Hematopoietic multipotent progenitor cell treated with erythropoietin and hydrocortisone succinate and interleukin-3 and kit ligand, for 6 days (in vitro differentiated cells): ENCODE results near the gene APOL5.

Experiments
- DNase-seq: peaks from one replicate; pipeline ENCODE4 v3.0.0-alpha.2; 2015

The APOL5 gene

DNA sequence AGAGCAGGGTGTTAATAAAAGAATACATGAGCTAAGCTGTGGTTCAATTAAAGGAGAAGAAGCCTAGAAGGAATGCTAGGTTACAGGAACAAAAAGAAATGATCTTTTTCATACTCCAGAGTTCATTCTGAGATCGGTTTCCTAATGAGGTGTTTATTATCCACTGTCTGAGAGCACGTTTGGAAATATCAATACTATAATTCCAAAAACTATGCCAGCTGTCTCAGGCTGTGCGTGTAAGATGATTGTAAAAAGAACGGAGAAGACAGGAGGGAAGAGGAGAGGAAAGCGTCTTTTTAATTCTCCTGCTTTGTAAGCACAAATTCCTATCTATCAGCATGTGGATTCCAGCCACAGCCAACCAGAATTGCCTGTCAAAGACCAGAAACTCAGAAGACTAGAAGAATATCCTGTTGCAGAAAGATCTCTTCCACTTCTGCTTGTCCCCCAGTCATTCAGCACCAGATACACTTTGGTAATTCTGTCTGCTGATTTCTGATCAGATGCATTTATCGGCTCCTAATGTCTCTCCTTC lies 25.7 kb downstream of the APOL5 start:
- no peak for DNase-seq

DNA sequence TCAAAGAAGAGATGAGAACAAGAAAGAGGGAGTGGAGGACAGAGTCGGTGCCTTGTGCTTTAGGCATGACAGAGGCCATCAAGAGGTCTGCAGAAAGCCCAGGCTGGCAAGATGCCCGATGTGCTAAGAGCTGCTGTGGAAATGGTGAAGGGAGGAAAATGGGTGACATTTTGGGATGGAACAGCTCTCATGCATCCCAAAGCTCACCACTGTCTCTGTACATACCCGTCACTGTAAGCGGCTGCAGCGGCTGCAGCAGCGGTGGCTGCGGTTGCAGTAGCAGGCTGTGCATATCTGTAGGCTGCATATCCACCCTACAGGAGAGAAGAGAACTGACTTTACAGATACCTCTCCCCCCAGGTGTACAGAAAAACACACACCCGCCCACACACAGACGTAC lies 28.6 kb downstream of the APOL5 start:
- DNase-seq: no peak

DNA sequence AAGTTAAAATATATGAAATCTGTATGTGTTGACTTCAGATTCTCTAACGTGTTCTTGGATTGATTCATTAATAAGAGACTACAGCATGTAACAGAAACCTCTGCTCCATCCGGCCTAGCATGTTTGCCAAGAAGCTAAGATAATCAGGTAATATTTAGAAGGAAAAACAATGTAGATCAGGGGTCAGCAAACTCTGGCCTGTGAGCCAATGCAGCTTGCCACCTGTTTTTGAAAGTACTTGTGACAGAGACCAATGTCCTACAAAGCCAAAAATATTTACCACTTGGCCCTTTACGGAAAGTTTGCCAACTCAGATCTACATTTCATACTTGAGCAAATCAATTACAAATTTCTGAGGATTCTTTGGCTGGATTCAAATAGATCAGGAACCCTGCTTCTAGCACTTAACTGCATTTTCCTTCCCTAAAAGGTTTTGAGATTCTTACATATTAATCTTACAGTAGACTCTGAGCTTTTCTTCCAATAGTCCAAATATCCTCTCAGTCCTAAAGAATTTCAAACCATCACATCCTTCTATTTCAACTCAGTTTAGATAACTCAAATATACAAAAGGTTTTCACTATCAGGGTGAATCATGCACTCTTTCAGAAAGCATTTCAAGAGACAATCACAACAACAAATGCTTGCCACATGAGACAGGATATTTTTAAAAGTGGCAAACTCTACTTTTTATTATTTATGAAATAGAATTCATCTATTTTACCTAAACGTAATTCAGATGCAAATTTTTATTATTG lies 29.5 kb downstream of the APOL5 start:
- no peak for DNase-seq

DNA sequence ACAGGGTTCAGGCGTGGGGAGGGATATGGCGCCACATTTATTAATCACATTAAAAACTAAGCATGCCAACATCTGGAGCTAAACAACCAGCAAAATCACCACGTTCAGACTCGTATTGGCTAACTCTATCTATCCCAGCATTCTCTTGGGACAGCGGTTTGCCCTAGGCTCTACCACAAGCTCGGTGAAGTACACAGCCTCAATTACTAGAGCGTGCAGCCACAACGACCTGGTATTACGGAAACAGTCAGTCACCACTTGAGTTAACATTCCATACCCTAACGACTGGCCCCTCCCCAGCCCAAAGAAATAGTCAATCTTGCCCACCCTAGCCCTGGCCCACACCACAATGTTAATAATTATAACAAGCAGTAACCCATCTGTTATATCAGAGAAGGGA lies 32.1 kb downstream of the APOL5 start:
- DNase-seq: no peak

DNA sequence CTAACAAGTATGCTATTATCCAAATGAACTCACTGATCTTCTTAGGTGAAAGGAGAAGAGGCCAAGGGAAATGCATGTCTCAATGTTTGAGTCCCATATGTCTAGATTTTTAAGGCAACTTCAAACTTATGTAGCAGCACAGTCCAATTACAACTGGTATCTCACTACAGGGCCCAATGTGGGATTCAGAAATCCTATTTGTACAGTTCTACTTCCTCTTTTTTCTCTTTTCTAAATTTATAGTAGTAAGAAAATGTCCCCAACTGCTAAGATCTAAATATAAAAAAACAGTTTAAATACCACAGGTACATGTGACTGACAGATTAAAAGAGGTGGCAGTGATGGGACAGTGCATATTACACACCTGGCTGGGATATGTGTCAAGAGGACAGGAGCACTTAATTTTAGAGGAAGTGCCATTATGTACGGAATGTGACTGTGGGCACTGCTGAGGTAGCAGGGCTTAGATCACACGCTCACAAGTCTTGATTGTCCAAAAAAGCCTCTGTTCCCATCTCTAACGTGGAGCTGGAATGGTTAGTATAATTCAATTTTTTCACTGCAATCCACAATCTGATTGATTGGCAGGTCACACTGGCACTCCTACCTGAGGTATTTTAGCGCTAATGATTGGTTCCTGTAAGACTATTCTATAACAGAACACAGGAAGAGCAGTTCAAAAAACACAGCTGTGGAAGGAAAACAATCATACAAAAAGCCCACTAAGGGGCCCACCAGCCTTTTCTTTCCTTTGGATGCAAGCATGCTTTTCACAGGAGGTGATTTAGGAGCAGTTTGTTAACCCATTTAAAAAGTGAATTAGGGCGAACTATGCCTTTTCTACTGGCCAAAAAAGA lies 34.6 kb downstream of the APOL5 start:
- DNase-seq: no peak

DNA sequence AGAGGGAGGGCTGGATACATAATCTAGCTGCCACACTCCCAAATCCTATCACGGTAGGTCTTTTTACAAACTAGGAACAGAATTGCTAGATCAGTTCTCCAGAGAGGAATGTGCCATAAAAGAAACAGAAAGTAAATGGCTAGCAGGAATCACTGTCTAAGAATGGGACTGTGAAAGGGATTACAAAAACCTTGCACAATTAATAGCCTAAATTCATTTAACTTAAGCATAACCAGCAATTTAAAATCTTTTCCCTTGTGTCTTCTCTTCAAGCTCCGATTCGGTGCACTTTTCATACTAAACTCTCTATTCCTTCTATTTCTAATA lies 35.2 kb downstream of the APOL5 start:
- DNase-seq: no peak

DNA sequence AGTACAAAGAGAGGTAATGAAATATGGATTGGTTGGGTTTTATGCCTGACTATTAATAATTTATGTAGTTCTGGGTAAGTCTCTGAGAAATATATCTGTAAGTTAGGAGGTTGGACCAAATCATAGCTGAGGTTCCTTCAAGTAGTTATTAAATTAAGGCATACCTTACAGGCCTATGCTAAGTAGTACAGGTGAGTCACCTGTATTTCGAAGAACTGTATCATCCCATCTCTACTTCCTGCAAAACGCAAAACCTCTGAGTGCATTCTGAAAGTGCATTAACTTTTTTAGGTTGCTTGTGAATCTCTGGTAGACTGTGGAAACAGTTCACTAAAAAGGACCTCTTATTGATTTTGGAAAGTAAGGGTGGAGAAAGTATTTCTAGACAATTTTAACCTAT lies 37.1 kb downstream of the APOL5 start:
- no peak for DNase-seq

DNA sequence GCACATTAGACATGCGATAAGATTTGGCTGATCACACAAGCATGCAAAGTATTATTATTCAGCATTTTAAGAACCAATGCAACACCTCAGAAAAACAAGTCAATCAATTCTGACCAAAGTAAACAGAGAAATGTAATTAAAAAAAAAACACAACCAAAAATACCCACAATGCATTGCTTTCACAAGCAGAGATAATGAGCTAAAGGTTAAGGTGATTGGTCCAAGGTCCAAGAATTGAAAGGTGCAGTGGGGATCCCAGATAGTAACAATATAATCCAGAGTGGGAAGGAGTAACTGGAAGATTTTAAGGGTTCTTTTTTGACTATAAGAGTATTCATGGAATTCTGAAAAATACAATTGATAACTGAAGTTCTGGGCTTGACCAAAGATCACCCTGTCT lies 39.0 kb downstream of the APOL5 start:
- no peak for DNase-seq

DNA sequence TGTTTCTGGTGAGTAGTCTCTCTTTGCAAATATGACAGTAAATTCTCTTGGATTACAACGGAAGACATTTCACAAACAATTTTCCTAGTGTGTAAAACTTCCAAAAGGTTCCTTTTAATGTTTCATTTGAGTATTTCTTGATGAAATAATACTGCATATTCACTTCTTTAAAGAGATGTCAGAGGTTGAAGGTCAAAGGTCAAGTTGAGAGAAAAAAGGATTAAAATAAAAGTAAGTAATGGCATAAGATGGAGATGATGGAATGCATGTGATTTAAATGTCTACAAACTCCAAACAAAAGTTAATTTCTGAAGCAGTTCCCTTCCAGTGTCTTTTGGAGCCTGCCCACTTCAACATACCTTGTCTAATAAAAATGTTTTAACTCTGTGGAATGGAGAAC lies 40.7 kb downstream of the APOL5 start:
- no peak for DNase-seq

DNA sequence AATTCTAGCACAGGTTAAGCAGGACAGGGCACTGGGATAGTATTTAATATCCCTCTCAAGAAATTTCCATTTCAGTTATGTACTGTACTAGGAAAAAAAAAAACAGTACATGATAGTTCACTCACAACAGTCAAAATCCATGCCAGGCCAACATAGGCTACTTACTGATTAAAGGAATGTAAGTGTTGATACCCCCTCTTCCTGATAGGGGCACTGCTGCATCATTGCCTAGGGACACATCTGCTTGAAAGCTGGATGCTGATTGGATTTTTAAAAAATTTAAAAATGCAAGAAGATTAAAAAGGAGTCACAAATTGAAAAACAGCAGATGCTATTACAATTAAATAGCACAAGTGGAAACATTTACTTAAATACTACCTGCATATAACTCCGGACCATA lies 43.4 kb downstream of the APOL5 start:
- DNase-seq: peak; percentile 64

DNA sequence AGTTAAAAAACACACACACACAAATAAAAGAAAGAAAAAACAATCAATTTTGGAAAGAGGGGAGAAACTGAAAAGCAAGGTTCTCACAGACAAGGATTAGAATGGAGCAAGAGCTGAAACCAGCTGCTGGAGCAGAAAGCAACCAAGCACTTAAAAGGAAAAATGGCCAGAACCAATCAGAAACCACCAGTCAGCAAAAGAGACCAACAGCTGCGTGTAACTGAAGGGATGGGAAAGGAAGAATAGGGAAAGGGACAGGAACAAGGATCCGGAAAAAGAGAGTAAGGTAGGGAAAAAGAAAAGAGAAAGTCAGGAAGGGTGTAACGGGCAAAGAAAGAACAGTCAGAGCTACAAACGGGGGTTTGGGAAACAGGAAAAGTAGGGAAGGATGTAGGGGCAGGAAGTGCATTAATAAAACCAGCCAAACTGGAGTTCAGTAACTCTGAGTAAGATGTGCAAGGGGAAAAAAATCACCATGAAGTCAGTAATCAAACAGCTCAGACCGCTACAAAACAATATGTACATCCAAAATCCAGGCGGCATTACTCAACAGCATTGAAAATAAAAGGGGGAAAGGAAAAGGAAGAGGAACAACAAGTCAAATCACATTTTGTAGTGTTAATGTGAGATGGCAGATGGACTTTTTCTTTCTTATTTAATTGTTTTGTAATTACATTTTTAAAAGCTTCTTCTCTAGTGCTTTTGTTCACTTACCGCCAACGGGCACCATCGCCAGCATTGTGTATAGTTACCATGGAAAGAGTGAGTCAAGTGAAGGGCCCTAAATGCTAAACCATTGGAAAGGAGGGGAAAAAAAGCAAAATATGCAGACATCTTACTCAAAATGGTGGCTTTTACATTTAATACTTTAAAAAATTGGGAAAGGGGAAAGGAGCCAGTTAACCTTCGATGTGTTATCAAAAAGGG lies 49.2 kb downstream of the APOL5 start:
- no peak for DNase-seq

DNA sequence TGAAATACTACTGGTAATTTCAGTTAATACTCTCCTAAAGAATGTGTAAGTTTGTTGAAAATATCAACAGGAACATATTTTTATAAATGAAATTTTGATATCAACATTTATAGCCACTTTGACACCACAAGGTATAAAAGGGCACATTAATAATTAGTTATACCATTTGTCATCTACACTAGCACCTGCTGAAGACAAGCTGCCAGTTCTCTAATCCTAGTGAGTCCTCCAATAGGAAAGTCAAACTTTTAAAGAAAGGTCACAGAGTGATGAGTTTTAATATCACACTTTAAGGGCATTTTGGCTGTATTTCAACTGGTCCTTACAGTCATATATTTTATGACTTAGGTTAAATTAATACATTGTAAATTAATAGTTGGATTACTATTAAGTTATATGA lies 52.3 kb downstream of the APOL5 start:
- DNase-seq: no peak

DNA sequence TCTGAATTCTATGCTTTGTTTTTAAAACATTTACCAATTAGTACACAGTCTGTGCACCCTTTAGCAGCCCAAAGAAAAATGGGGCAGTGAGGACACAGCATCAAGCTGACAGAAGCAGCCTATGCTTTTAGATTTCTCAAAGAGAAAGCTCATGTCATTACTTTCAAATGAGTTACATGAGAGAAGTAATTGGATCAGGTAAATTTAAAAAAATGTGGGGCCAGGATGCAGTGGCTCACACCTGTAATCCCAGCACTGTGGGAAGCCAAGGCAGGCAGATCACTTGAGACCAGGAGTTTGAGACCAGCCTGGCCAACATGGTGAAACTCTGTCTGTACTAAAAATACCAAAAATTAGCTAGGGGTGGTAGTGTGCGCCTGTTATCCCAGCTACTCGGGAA lies 57.7 kb downstream of the APOL5 start:
- DNase-seq: no peak

DNA sequence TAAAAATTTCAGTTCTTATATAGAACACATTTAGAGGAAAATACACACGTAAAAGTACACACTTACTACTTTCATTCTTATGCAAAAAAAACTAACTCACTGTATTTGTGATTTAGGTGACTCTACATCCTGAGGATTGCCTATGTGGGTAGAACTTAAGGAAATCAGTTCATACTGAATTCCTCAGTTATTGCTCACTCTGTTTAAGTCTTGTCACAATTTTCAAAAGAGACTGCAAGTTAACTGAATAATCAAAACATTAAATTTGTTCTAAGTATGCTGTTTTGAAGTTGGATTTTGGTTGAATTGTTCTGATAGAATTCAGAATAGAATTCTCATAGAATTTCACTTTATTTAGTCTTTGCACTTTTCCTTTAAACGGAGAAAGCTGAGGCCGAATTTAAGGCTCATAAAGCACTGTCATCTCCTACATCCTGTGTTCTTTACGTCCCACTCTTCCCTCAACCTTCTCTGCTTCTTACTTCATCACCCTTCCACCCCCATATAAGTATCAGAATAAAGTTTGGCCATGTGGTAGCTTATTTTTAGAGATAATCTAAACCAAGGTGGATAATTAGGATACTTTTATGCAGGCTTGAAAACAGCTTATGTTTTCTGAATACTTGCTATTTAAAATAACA lies 59.8 kb downstream of the APOL5 start:
- no peak for DNase-seq
